C4-2B (cell line): ENCODE results near the gene PADI3.

ENCODE experiments used
- ZFX ChIP-seq: fragments of 450-650 bp; IDR thresholded peaks from 2 replicates; pipeline ENCODE4 v1.6.1; 2017
- TF ChIP-seq, protein P1 (sequence below): fragments of 450-650 bp; conservative IDR thresholded peaks from 2 replicates; pipeline ENCODE4 v1.5.1; 2017; ENCODE audit warnings: mild to moderate bottlenecking

DNA sequence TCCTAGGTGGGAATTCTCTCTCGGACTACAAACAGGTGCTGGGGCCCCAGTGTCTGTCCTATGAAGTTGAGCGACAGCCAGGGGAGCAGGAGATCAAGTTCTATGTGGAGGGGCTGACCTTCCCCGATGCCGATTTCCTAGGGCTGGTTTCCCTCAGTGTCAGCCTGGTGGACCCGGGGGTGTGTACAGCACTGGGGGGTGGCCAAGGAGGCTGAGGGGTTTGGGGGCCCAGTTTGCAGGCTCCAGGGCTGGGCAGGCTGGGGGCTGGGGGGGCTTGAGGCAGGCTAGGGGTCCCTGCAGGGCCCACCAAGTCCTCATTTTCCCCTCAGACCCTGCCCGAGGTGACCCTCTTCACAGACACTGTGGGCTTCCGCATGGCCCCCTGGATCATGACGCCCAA is 20.3 kb upstream of the PADI3 start:
- TF ChIP-seq ZFX: no peak
- TF ChIP-seq, protein P1, sequence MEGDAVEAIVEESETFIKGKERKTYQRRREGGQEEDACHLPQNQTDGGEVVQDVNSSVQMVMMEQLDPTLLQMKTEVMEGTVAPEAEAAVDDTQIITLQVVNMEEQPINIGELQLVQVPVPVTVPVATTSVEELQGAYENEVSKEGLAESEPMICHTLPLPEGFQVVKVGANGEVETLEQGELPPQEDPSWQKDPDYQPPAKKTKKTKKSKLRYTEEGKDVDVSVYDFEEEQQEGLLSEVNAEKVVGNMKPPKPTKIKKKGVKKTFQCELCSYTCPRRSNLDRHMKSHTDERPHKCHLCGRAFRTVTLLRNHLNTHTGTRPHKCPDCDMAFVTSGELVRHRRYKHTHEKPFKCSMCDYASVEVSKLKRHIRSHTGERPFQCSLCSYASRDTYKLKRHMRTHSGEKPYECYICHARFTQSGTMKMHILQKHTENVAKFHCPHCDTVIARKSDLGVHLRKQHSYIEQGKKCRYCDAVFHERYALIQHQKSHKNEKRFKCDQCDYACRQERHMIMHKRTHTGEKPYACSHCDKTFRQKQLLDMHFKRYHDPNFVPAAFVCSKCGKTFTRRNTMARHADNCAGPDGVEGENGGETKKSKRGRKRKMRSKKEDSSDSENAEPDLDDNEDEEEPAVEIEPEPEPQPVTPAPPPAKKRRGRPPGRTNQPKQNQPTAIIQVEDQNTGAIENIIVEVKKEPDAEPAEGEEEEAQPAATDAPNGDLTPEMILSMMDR: no peak
